Psoas muscle (tissue), 8 donors: ENCODE measurements around the gene ST14. TPM values are rescaled to one million over a fixed set of nuclear protein-coding genes. Genes with fewer than 3 reads are reported as not detected.
A peak's percentile ranks its signal among the peaks of the same experiment; 100 is the strongest.

Experiments
- ATAC-seq, 4 donors: fragments of 200-7000 bp; cut with Tn5 transposase; one replicate each; pipeline ENCODE4 v1.9.1; 2020; ENCODE audit warnings: moderate library complexity in 3 of 4, mild to moderate bottlenecking in 2 of 4
- DNase-seq, 2 donors: peaks; one replicate each; pipeline ENCODE4 v3.0.0-alpha.2; 2020
- H3K27ac ChIP-seq: fragments of 200-600 bp; one replicate; pipeline ENCODE4 v1.8.0; 2022
- H3K27me3 ChIP-seq, 3 donors: fragments of 200-600 bp in 1 of 3; one replicate each; pipeline versions ENCODE4 v1.6.1 to v1.8.0; 2013 to 2022; ENCODE audit warnings: low read length in 2 of 3, mild to moderate bottlenecking in 2 of 3, moderate library complexity in 1 of 3; ENCODE audit not compliant: insufficient read depth in 3 of 3
- H3K36me3 ChIP-seq, 2 donors: fragments of 200-600 bp in 1 of 2; one replicate each; pipeline versions ENCODE4 v1.6.1 to v1.8.0; 2013 to 2022; ENCODE audit warnings: low read depth in 1 of 2, mild to moderate bottlenecking in 1 of 2, moderate library complexity in 1 of 2; ENCODE audit not compliant: insufficient read depth in 1 of 2
- H3K4me1 ChIP-seq: fragments of 200-600 bp; one replicate; pipeline ENCODE4 v1.8.0; 2022
- H3K4me3 ChIP-seq: fragments of 200-600 bp; one replicate; pipeline ENCODE4 v1.8.0; 2022; ENCODE audit warnings: mild to moderate bottlenecking
- H3K9me3 ChIP-seq: fragments of 200-600 bp; one replicate; pipeline ENCODE4 v1.8.0; 2022
- CTCF ChIP-seq: fragments of 200-600 bp; IDR thresholded peaks from one replicate; pipeline ENCODE4 v1.8.0; 2022; ENCODE audit warnings: antibody characterized with exemption
- WGBS, 3 donors: extraction: QIAGEN DNeasy Blood & Tissue Kit; methylation state at CpG; one replicate each; pipeline versions ENCODE4 v1.1.6 to v1.1.7; 2013; 5-methylcytosine and 5-hydroxymethylcytosine counted together
- intact Hi-C, 2 donors: fragments of 100-400 bp; cut with DNase I; formaldehyde crosslinking; loops; one replicate each; pipeline versions ENCODE4 v1.11.0 to v1.14.2; 2022
- polyA plus RNA-seq, 3 donors: library from polyadenylated mRNA; stranded (reverse); fragments of 200-250 nt; gene quantifications; one replicate each; pipeline ENCODE4 v1.2.3, GENCODE V29; 2013
- total RNA-seq, 4 donors: library from RNA; stranded (reverse); fragmentation: NEBNext Ultra II Directional in 2 of 4; extraction: Animal tissue kit (Norgen Biotek cat#: 25700) in 2 of 4; gene quantifications; one replicate each; pipeline versions ENCODE4 v1.2.1 to v1.2.4, GENCODE V29; 2021 to 2023
- donor health status: healthy with polysubstance abuse.
- donor health status: DM: no; HTN: no; CAD: no; lungs with moderate emphysema.
- donor health status: Bipolar disorder and iron deficiency.
- donor health status: healthy.
- donor health status: DM: yes; HTN: yes; CAD: no.
- donor health status: DM: no; HTN: no; CAD: no.
- donor health status: DM: no; HTN: no; CAD: no.
- donor health status: DM: yes; HTN: yes; CAD: no.

Gene ST14
- total and polyA plus RNA-seq, 7 donors: 0.22 to 0.77 (median 0.51) TPM

GRCh38 chr11:130218501-130219070 is 59.0 kb downstream of the ST14 start:
- DNase-seq: no peak
- H3K4me1 ChIP-seq: no peaks in the 10 kb centered on the region
- WGBS, 3 donors: 85 to 93% (median 87%) methylated on average over 14 of the region's 14 CpGs

GRCh38 chr11:130219148-130219547 is 59.6 kb downstream of the ST14 start:
- ATAC-seq (no peak), DNase-seq (no peak)
- TF ChIP-seq CTCF: no peak
- no peaks in the 10 kb centered on the region for H3K27me3 ChIP-seq
- H3K4me3 ChIP-seq: no peak overlapping the region
- no peaks in the 10 kb centered on the region for H3K9me3 ChIP-seq
- WGBS, 3 donors: 91 to 94% (median 93%) methylated on average over 8 of the region's 8 CpGs
- no peaks in the 10 kb centered on the region for H3K4me1 ChIP-seq
- no peaks in the 10 kb centered on the region for H3K36me3 ChIP-seq
- intact Hi-C loops: loop anchor here (5.0 to 10.0 kb wide), 4 partner anchors 156 to 676 kb away; no protein-coding TSS in a partner anchor
- H3K27ac ChIP-seq: no peak overlapping the region

More at GRCh38 chr11:130218501-130219070, 59.0 kb downstream of the ST14 start:
- no peak overlapping the region for H3K27ac ChIP-seq
- no peaks in the 10 kb centered on the region for H3K27me3 ChIP-seq
- no peak for ATAC-seq
- no peaks in the 10 kb centered on the region for H3K36me3 ChIP-seq
- intact Hi-C loops: loop anchor here (5.0 to 10.0 kb wide), 4 partner anchors 156 to 676 kb away; no protein-coding TSS in a partner anchor
- H3K9me3 ChIP-seq: no peaks in the 10 kb centered on the region
- no peak for TF ChIP-seq CTCF
- H3K4me3 ChIP-seq: no peak overlapping the region

DNA sequence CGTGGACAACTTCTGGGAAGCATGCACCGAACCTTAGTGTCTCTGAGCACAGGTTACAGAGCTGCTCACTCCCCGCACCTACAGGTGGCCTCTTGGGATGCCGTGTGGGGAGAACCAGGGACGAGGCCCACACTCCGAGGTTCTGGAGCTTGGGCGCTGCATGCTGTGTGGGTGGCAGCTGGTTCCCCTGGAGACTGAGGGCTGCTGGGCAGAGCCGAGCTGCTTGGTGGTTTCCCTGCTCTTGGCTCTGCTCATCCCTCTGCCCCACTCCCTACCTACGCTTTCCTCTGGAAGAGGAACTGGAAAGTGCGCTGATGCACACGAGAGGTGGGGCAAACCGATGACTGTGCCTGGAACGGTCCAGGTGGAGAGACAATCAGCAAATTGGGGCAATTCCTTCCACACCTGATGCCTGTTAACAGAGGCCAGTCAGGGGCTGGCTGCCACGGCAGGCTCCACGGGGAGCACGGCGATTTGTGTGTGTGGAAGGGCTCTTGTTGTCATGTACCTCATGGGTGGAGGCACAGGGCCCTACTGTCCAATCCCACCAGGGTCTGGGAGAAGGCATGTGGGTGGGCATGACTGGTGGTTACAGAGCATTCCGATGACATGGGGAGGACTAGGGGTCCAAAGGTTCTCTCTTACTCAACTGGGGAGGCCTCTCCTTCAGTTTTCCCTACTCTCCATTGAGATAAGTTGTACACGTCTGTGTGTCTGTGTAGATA is 60.9 kb downstream of the ST14 start:
- no peak for TF ChIP-seq CTCF
- Histone ChIP-seq H3K36me3 (no peaks in the 10 kb centered on the region), H3K27me3 (no peaks in the 10 kb centered on the region), H3K9me3 (no peaks in the 10 kb centered on the region), H3K4me3 (no peak overlapping the region), H3K4me1 (no peaks in the 10 kb centered on the region), H3K27ac (no peak overlapping the region)
- intact Hi-C loops: no loop called here
- DNase-seq (no peak), ATAC-seq (peak in 1 of 4 donors; percentile 20)
- 71 to 80% (median 73%) methylated on average over 19 of the region's 19 CpGs for WGBS, 3 donors

GRCh38 chr11:130223291-130223971 is 63.8 kb downstream of the ST14 start:
- WGBS, 3 donors: 76 to 82% (median 76%) methylated on average over 12 of the region's 12 CpGs
- no peaks in the 10 kb centered on the region for H3K27me3 ChIP-seq
- H3K4me3 ChIP-seq: no peak overlapping the region
- no peaks in the 10 kb centered on the region for H3K4me1 ChIP-seq
- H3K36me3 ChIP-seq: no peaks in the 10 kb centered on the region
- intact Hi-C loops: no loop called here
- no peak for DNase-seq
- ATAC-seq: no peak
- no peak overlapping the region for H3K27ac ChIP-seq
- H3K9me3 ChIP-seq: no peaks in the 10 kb centered on the region
- no peak for TF ChIP-seq CTCF
